CD4-positive, alpha-beta T cell treated with Interleukin-4 for 1 hour (primary cell): ENCODE data around the gene MUC21.
A peak's percentile ranks its signal among the peaks of the same experiment; 100 is the strongest.
"Not testable (repeated sequence)": the region's sequence is repeated elsewhere in the genome, so short reads cannot be mapped to it uniquely, and the experiment has no call there.

Experiments used
- DNase-seq, 2 donors: peaks; one replicate each; pipeline ENCODE4 v3.0.0-alpha.2; 2020 to 2022

MUC21 gene

GRCh38 chr6:30970946-30971345 is 12.6 kb upstream of the MUC21 start:
- DNase-seq: no peak

GRCh38 chr6:30972816-30973215 is 10.7 kb upstream of the MUC21 start:
- no peak for DNase-seq

- DNase-seq: no peak
These were observed 8.8 kb upstream of the MUC21 start for GRCh38 chr6:30974490-30975252.

GRCh38 chr6:30979141-30979540 is 4.4 kb upstream of the MUC21 start:
- no peak for DNase-seq

DNA sequence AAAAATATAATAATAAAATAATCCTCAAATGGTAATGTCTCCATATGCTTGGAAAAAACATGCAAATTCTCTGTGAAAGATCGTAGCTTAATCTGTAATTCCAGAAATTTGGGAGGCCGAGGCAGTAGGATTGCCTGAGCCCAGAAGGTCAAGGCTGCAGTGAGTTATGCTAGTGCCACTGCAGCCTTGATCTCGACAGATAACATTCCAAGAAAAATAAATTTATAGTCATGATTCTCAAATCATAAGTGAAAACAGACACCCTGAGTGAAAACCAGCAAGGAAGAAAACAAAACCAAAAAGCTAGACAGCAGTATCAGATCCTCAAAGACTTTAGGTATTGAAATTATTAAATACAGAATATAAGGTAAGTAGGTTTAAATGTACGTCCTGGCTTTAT is 3.8 kb upstream of the MUC21 start:
- DNase-seq: no peak

DNA sequence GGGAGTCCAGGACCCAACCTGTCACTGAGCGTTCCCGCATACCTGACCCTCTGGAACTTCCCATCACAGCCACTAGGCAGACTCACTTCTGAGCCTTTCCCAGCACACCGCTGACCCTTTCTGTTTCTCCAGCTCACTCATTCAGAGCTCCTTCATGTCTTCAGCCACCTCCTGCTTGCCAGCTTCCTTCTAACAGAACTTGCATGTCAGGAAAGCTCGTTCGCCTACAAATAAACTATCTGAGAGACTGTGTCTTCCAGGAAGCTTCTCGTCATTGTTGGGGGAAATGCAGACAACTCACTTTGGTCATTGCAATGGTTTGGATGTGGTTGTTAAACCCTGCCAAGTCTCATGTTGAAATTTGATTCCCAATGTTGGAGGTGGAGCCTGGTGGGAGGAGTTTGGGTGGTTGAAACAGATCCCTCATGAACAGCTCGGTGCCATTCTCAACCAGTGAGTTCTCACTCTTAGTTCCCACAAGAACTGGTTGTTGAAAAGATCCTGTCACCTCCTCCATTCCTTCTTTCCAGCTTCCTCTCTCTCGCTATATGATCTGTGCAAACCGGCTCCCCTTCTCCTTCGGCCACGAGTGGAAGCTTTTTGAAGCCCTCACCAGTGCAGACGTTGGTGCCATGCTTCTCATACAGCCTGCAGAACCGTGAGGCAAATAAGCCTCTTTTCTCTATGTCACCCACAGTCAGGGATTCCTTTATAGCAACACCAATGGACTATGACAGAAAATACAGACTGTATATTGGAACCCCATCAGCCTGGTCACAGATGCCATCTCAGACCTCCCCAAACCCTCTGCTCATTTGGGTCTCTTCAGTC is 1.4 kb upstream of the MUC21 start:
- DNase-seq: no peak

- no peak for DNase-seq
These were observed 2.0 kb downstream of the MUC21 start for GRCh38 chr6:30985490-30985889.

DNA sequence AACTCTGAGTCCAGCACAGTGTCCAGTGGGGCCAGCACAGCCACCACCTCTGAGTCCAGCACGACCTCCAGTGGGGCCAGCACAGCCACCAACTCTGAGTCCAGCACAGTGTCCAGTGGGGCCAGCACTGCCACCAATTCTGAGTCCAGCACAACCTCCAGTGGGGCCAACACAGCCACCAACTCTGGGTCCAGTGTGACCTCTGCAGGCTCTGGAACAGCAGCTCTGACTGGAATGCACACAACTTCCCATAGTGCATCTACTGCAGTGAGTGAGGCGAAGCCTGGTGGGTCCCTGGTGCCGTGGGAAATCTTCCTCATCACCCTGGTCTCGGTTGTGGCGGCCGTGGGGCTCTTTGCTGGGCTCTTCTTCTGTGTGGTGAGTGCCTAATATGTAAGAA is 3.8 kb downstream of the MUC21 start:
- no peak for DNase-seq

DNA sequence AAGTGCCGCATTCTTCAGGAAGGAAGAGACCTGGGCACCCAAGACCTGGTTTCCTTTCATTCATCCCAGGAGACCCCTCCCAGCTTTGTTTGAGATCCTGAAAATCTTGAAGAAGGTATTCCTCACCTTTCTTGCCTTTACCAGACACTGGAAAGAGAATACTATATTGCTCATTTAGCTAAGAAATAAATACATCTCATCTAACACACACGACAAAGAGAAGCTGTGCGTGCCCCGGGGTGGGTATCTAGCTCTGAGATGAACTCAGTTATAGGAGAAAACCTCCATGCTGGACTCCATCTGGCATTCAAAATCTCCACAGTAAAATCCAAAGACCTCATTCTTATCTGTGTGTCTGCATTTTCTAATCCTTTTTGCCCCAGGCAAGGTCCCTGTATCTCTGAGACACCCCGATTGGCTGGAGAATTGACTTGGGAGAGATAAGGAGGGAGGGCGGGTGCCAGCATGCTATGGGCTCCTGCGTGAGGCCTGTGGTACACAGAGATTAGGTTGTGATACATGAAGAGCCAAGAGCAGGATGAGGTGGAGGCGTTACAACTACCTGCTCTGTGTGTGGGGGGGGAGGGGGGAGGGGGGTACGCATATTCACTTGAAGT is 4.8 kb downstream of the MUC21 start:
- no peak for DNase-seq

GRCh38 chr6:30990422-30991086 is 7.0 kb downstream of the MUC21 start:
- DNase-seq: peak in 1 of 2 donors; percentile 19

GRCh38 chr6:30991891-30992290 is 8.4 kb downstream of the MUC21 start:
- DNase-seq: no peak

DNA sequence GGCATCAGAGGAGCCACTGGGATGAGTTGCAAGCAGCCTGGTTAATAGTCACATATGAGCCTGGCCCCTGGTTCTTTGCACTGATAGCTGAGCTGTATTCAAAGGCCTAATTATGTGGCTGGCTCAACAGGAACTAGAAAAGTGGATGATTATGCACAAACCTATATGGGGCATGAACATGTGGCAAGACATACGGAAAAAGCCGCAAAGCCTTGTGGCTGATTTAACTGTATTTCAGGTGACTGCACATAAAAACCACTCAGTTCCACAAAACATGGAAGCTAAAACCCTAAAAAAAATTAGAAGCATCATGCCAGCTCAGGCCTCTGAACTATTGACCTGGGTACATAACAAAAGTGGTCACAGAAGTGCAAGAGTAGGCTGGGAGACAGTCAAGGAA is 13.8 kb downstream of the MUC21 start:
- no peak for DNase-seq

DNA sequence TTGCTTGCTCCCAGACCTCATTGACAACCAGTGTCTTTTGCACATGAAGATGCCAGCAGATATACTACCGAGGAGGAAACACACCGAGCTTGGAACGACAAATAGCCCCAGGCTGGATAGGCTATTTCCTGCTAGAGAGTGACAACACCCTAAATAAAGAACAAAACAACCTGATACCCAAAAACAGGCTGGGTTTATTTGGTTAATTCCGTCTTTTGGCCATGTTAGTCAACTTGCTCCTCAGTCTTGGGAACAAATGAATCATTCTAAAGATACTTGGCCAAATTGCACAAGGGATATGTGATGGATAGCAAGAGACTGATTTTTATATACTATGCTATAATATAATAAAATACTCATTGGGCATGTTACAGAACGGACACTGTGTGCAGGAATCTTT is 15.3 kb downstream of the MUC21 start:
- DNase-seq: no peak

- not testable (repeated sequence) for DNase-seq
These were observed 16.7 kb downstream of the MUC21 start for GRCh38 chr6:31000067-31000860.

GRCh38 chr6:31001281-31001888 is 17.9 kb downstream of the MUC21 start:
- DNase-seq: no peak

DNA sequence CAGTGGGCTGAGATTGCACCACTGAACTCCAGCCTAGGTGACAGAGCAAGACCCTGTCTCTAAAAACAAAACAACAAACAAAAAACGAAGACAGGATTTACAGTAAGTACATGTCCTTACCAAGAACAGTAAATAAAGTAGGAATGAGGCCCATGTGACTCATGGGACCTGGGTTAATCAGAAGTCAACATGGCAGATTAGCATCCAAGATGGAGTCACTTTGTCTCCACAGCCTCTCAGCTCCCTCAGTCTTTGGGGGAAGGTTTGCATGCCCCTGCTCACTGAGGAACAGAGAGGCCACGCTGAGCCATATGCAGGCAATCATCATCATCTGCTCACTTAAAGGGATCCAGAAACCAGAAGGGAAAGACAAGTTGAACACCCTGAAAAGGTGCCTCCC is 19.0 kb downstream of the MUC21 start:
- no peak for DNase-seq

GRCh38 chr6:31004794-31005193 is 21.3 kb downstream of the MUC21 start:
- DNase-seq: no peak

DNA sequence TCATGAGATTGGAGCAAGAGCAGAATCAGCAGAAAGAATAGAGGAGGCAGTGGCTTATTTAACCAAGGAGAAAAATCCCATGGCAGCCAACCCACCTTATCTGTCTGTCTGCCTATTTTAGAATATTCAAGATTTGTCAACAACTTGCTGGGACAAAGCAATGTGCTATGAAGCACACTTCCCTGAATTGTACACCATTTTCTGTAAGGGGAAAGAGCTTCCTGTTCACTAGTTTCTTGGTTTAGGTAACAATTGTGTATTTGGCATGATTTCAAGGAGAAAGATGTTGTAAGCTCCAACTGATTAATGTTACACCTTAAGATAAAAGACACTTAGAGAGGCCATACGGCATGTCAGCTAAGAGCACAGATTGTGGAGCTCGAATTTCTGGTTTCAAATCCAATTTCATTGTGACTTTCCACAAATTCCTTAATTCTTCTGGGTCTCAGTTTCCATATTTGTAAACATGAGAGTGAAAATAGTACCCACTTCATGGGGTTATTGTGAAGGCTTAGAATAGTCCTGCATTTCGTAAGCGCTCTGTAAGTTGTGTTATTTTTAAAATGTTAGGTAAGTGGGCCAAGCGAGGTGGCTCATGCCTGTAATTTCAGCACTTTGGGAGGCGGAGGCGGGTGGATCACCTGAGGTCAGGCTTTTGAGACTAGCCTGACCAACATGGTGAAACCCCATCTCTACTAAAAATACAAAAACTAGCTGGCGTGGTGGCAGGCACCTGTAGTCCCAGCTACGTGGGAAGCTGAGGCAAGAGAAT is 21.9 kb downstream of the MUC21 start:
- DNase-seq: no peak

- DNase-seq: no peak
These were observed 24.2 kb downstream of the MUC21 start for GRCh38 chr6:31007694-31008093.

DNA sequence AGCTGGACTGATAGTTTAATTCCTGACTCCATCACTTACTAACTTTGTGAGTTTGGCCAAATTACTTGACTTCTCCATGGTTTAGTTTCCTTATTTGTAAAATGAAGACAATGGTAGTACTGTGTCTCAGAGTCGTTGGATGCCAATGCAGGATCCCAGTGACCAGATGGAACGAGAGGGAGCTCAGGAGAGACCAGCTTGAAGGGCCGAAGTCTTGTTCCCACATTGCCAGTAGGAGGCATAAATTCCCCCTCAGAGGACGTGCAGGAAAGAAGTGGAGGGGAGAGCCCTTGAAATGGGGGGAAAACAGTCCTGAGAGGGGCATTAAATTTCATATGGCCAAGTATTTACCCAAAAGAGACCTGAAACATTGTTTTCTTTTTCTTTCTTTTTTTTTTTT is 24.6 kb downstream of the MUC21 start:
- no peak for DNase-seq

DNA sequence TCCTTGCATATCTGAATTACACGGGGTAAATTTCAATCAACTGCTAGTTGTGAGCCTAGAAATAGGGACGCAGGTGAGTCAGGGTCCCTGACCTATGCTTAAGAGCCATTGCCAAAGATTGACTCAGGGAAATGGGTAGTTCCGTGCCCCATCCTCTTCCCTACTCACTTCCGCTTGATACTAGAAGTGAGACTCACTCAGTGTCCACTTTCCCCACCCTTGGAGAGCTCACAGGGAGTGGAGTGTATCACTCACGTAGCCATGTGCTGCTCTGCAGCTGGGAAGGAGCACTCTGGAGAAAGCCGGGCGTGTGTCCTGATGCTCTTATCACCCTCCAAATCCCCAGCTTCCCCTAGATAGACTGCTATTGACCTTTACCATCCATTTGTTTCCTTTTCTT is 26.2 kb downstream of the MUC21 start:
- no peak for DNase-seq
